ENCODE data around the gene RNF113A.
"Not testable (repeated sequence)": the region's sequence is repeated elsewhere in the genome, so short reads cannot be mapped to it uniquely, and the experiment has no call there.

The RNF113A gene

DNA sequence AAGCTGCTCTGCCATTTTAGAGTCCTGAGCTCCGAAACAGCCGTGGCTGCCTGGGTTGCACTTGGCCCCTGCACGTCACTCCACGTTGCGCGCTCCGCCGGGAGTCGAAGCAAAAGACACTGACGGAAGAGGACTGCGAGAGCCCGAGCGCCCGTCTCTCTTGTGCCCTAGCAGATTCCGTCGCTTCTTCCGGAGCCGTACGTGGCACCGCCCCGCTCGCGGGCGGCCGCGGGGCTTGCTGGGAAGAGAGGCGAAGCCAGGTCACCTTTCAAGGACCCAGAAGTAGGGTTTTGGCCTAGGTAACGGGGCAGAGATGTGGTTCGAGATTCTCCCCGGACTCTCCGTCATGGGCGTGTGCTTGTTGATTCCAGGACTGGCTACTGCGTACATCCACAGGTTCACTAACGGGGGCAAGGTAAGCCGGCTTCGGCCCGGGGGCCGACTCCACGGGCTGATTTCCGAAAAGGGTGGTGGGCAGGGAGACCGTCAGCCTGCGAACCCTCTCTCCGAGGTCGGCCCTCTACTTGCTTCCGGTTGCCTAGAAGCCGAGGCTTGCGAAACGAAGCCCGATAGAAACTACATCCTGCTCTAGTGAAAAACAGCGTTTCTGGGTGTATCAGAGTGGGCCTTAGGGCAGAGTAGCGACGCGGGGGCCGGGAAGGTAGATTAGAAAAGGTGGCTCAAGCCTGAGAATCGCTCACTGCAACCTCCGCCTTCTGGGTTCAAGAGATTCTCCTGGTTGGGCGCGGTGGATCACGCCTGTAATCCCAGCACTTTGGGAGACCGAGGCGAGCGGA lies at the start of gene RNF113A, which contains the start of gene NDUFA1:
TSS of gene RNF113A (minus strand) at position 135 of the 797 bp plus-strand sequence. CDS start at position 15, 120 bp downstream.
TSS of gene NDUFA1 (plus strand) at position 234 of the 797 bp plus-strand sequence. CDS start at position 314, 80 bp downstream.
- DNase-seq = peak; percentile 90

DNA sequence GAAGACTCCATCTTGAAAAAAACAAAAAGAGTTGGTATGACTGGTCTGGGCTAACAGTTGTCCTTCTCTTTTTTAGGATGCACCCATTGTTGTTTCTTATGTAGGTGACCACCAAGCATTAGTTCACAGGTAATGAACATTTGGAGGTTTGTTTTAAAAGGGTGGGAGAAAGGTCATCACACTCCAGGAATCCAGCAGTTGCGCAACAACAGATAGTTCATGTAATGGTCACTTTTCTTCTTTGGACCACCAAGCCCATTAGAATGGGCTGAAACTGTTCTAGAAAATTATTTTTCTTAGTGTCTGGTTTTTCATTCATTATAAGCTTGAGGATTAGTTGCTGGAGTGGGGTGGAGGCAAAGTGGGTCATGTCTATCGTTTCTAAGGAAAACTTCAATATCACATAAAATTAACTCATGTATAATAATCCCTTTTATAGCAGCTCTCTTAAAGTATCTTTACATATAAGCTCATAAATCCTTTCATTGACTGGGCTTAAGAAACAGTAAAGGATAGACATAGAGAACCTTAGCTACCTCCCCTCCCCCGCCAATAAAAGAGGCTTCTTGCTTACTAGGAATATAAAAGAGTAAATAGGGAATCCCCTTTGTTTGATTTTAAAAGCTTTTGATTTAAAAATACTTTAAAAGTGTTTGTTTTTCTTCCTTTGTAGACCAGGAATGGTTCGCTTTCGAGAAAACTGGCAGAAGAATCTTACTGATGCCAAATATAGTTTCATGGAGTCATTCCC lies 48.5 kb upstream of the RNF113A start:
- DNase-seq = no peak

DNA sequence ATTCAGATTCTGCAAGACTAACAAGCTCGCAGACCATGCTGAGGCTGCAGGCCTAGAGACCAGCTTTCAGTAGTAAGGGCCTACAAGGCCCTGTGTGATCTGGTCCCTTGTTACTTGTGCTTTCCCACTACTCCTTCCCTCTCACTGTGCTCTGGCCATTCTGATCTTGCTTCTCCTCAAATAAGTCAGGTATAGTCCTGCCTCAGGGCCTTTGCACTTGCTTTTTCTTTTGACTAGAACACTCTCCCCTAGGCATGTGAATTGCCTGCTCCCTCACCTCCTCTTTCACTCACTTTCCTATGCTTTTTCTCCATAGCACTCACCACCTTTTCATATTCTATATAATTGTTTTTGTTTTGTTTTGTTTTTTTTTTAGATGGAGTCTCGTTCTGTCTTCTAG lies 46.3 kb upstream of the RNF113A start:
- no peak for DNase-seq

DNA sequence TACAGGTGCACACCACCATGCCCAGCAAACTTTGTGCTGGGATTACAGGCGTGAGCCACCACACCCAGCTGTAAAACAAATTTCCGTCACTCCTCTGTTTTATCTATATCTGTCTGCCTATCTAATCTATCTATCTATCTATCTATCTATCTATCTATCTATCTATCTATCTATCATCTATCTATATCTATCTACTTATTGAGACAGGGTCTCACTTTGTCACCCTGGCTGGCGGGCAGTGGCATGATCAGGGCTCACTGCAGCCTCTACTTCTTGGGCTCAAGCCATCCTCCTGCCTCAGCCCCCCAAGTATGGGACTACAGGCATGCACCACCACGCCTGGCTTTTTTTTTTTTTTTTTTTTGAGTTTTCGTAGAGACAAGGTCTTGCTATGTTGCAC lies 44.8 kb upstream of the RNF113A start:
- DNase-seq = no peak

DNA sequence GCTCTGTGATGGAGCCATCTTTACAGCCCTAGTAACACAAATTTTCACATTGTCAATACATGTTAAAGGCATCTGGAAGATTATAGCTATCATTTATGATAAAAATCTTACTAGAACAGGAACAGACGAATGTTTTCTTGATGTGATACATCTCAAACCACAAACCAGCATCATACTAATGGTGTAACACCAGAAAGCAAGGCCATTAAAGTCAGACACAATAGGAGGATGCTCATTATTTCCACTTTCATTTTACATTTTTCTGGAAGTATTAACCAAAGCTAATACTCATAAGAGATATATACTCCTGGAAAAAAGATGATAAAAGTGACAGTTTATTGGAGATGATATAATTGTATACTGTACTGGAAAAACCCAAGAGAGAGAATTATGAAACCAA lies 29.4 kb upstream of the RNF113A start:
- DNase-seq = no peak

DNA sequence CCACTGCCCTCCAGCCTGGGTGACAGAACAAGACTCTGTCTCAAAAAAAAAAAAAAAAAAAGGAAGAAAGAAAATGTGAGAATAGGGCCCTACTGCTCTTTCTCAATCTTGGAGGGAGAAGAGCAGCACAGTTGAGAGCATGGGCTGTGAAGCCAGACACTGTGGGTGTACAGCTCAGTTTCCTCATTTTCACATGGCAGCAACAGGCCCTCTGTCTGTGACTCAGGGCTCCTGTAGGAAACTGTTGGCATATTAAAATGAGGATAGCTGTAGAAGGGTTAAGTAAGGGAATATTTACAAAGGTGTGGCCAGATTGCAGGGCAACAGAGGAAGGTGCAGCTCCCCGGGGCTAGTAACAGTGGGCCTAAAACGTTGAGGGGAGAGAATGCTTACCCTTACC lies 27.6 kb upstream of the RNF113A start:
- no peak for DNase-seq

DNA sequence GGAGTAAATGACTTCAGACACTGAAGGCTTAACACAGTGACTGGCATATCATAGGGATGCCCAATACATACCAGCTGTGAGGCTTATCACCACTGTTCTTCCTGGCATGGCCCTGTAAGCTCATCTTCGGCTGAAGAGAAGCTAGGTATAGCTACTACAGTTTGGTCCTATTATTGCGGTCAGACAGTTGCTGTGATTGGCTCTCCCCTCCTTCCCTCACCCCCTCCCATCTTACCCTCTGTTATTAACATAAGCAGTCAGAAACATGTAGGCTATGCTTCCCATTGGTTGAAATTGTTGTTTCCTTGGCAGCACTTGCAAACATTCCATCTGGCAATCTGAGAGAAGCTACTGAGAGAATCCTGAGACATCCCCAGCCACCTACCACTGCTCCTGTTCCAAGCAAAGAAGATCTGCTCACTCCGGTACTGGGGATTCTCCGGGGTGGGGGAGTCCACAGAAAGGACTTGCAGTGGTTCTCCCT lies 24.4 kb upstream of the RNF113A start, which contains the start of gene AKAP14:
TSS of gene AKAP14 (plus strand) at position 51 of the 484 bp plus-strand sequence. CDS start 7,331 bp downstream, outside the sequence.
- no peak for DNase-seq

DNA sequence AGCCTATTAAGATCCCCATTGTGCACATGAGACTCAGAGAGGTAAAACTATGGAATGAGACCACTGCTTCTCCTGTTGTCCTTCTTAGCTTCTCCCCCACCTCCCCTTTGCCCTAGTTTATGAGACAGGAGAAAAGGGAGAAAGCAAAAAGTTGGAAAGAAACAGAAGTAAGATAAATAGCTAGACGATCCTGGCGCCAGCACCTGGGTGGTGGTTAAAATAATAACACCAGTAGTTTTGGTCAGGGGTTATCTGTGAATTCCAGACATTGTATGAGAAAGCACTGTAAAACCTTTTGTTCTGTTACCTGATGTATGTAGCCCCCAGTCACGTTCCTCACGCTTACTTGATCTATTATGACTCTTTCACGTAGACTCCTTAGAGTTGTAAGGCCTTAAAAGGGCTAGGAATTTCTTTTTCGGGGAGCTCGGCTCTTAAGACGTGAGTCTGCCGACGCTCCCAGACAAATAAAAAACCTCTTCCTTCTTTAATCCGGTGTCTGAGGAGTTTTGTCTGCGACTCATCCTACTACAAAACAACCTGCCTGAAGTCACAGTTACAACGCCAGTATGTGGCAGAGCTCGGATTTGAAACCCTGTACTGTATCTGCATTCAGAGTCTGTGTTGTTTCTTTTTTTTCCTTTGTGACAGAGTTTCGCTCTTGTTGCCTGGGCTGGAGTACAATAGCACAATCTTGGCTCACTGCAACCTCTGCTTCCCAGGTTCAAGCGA lies 20.6 kb upstream of the RNF113A start:
- DNase-seq = not testable (repeated sequence)

DNA sequence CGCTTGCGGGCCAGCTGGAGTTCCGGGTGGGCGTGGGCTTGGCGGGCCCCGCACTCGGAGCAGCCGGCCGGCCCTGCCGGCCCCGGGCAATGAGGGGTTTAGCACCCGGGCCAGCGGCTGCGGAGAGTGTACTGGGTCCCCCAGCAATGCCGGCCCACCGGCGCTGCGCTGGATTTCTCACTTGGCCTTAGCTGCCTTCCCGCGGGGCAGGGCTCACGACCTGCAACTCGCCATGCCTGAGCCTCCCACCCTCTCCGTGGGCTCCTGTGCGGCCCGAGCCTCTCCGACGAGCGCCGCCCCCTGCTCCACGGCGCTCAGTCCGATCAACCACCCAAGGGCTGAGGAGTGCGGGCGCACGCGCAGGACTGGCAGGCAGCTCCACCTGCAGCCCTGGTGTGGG lies 19.1 kb upstream of the RNF113A start:
- not testable (repeated sequence) for DNase-seq

DNA sequence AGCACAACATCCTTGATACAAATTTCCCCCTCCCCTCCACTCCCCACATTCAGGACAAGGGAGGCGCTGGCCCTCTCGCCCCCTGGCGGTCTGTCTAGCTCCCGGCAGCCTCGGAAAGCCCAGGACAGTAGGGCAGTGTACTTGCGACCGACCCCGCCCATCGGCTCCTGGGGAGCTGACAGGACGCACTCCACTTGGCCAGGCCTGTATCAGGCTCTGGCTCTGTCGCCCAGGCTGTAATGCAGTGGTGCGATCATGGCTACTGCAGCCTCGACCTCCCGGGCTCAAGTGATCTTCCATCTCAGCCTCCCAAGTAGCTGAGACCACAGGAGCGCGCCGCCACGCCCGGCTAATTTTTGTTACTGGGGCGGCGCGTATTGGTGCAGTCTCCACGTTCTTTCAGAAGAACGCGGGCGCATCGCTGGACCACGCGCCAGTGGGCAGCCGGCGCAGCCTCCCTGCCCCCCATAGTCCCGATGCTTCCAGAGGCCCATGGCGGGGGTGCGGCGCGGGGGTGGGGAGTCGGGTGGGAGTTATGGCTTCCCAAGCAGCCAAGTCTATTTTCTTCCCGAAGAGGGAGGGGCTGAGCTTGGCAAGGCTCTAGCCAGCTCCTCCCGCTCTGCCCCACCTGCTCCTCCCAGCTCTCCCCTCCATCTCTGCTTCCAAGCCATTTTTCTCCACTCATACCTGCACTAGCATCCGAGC lies 16.3 kb upstream of the RNF113A start:
- DNase-seq = peak; percentile 79

DNA sequence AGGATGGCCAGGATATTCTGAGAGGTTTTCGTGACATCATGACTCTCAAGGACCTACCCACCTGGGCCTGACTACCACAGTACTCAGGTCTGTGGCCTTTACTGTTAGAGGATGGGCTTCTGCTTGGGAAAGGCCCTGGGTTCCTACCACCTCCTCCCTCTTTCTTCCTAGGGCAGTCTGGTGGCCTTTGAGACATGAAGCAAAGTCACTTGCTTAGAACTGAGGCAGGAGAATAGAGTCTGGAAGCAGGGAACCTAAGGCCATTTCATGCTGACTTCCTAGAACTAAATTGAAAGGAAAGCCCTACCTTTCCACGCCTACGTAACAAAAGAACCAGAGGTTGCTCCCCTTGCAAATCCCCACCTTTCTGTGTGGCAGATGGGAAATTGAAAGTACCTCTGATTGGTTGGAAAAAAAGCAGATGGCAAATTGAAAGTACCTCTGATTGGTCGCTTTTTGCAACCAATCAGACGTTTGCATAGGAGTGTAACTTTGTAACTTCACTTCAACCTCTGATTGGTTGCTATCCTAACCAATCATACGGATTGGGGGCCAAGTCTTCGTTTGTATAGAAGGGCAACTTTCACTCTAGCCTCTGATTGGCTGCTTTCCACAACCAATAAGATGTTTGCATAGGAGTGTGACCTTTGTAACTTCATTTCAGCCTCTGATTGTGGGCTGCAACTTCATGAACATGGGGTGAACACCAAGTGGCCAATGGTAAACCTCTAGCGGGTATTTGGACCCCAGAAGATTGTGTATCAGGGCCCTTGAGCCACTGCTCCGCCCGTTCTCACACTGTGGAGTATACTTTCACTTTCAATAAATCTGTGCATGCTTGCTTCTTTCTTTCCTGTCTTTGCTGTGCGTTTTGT lies 14.3 kb upstream of the RNF113A start:
- no peak for DNase-seq

DNA sequence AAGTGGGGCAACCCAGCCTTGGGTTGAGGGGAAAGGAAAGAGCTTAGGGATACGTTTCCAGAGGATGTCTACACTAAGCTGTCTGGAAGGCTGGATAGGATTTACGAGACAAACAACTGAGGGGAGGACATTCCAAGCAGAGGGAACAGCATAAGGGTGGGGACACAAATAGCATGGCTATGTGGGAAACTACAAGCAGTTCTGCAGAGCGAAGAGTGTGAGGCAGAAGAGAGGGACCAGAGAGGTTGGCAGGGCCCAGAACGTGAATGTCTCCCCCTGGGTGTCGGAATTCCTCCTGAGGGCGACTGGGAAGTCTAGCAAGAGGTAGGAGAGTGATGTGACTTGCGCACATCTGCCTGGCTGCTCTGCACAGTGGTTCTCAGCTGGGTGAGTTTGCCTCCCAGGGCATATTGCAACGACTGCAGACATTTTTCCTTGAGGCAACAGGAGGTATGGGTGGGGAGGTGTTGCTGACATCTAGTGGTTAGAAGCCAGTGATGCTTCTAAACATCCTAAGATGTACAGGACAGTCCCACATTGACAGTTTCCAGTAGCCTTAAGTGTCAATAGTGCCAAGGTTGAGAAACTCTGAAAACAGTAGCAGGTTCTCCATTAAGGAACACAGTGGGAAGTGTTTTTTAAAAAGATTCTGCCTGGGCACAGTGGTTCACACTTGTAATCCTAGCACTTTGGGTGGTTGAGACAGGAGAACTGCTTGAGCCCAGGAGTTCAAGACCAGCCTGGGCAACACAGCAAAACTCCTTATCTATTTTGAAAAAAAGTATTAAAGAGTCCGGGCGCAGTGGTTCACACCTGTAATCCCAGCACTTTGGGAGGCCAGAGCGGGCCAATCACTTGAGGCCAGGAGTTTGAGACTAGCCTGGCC lies 9.3 kb upstream of the RNF113A start:
- peak; percentile 27 for DNase-seq

DNA sequence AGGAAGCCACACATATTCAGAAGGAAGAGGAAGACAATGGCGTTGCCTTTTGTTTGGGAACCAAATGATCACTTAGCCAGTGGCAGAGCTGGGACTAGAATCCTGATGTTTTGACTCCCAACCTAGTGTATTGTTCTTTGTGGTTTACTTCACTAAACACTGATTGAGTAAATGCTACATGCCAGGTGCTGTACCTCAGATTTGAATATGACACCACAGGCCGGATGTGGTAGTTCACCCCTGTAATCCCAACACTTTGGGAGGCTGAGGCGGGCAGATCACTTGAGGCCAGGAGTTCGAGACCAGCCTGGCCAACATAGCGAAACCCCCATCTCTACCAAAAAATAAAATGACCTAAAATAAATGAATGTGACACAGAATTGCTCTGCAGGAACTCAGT lies 8.5 kb upstream of the RNF113A start:
- no peak for DNase-seq

DNA sequence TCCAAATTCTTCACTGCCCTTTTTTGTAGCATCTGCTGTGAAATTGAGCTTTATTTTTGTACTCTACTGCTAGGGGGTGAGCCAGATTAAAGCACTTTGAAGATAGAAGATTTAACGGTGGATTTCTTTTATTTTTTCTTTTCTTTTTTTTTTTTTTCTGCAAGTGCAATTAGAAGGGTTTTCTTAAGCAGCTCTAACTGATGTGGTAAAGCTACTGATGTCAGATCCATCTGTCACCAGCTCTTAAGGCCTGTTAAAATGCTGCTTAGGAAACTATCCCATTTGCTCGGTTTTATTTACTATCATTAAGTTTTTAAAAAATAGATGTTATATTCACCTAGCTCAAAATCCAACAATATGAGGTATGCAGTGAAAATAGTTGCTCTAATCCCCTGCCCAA lies 7.2 kb upstream of the RNF113A start:
- no peak for DNase-seq

DNA sequence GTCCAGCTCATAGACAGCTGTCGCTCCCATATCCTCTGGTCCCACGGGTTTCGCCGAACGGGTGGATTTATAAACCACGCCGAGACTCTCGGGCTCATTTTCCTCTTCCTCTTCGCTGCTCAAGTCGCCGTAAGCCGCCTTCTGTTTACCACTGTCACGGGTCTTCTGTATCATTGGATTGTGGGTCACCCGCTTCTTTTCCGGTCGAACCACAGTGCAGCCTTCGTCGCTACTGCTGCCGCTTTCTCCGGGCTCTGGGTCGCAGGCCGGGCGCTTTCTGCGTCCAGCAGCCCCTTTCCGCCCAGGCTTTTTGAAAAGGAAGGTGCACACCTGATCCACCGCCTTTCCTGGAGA lies 311 bp downstream of the RNF113A start:
- DNase-seq = peak; percentile 21

DNA sequence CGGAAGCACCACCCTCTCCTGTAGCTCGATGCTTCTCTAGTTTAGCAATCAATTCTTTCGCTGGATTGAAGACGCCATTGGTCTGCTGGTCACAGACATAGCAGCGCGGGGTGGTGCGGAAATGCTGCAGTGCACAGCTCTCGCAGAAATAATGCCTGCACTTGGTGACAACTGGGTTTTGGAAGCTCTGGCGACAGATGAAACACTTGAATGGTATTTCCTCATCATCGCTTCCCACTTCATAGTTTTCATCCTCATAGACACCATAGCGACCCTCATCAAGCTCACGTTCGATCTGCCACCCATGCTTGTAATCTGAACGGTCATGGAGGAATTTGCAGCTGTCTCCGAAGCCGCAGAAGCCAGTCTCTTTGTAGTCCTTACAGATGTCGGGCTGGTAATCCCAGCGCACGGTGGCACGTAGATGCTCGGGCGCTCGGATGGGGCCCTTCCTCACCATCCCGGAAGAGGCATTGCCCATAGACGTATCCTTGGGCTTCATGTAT lies 854 bp downstream of the RNF113A start:
- peak; percentile 16 for DNase-seq

DNA sequence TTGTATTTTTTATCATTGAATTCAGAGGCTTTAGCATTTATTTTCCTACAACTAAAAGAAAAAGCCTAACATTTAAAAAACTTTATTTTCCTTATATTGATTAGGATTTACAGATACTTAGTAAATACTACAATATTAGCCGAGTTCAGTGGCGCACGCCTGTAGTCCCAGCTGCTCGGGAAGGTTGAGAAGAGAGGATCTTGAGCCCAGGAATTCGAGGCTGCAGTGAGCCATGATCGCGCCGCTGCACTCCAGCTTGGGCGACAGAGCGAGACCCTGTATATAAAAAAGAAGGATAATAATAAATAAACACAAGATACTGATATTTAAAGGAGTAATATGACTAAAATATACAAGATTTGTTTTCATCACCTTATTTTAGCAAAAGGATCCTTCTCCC lies 18.1 kb downstream of the RNF113A start:
- no peak for DNase-seq

DNA sequence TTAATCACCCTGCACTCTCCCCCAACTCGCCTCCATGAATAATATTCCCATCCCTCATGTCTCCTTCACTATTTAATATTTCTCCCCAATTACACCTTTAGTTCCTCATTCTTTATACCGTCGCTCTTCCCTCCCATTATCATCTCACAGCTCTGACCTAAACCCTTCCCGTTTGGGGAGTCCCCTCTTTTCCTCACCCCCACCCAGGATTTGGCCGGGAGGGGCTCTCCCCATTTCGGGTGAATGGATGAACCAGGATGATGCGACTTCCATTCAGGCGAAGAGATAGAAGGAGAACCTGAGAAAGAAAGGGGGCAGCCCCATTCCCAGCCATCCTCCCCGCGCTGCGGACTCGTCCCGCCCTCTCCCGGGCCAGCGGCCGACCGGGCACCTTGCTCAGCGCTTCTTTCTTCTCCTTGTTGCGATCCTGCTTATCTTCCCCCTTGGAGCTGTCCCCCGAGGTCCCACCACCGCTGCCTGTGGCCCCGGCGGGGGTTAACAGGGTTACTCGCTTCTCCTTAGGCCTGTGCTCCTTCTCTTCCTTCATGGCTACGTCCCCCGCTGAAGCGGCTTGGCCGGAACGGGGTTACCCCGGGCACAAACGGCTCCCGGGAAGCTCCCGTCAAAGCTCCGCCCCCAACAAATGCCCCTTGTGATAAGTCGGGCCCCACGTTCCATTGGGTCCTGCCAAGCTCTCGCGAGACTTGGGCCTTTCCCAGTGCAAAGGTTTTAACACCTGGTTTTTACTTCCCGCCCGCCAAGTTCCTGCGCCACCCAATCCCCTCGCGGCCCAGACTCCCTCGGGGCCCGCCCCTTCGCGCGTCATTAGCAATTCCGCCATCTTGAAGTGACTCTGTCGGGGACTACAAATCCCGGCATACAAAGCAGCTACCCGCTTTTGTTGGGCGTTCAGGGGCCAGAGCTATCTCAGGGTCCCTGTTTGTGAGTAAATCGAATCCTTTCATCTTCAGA lies 18.9 kb downstream of the RNF113A start, which contains the start of gene UPF3B:
TSS of gene UPF3B (minus strand) at position 582 of the 972 bp plus-strand sequence. CDS start at position 547, 35 bp downstream.
- peak; percentile 98 for DNase-seq

DNA sequence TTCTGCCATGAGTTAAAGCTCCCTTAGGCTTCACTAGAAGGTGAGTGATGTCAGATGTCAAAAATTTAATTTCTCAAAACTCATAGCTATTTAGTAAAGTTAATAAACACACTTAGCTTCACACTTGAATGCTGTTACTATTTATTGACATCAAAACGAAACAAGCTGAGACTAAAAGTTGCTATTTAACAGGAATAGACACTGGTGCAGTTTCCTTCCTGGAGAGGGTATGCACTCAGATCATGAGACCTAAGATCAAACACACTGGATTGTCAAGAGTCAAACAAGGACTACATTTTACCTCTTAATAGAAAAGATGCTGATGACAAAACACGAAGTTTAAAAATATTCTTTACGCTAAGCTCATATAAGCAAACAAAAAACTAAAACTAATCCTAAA lies 37.6 kb downstream of the RNF113A start:
- DNase-seq = no peak

Measured in NCI-H345 (cell line).